NB4 (cell line): ENCODE data around the gene UGT2B7.
A peak's percentile ranks its signal among the peaks of the same experiment; 100 is the strongest.
"Not testable (repeated sequence)": the region's sequence is repeated elsewhere in the genome, so short reads cannot be mapped to it uniquely, and the experiment has no call there.

ENCODE experiments used
- DNase-seq: peaks from one replicate; pipeline ENCODE4 v3.0.0; 2010; ENCODE audit warnings: low read depth
- H3K4me3 ChIP-seq: one replicate; pipeline ENCODE4 v1.5.1; 2011; ENCODE audit warnings: mild to moderate bottlenecking, low read depth, low read length, moderate library complexity
- MYC ChIP-seq: IDR thresholded peaks from 2 replicates; pipeline ENCODE4 v1.6.1; 2011; ENCODE audit warnings: low read depth, low read length
- POLR2A ChIP-seq: IDR thresholded peaks from 2 replicates; pipeline ENCODE4 v1.6.1; 2011; ENCODE audit warnings: mild to moderate bottlenecking; ENCODE audit not compliant: insufficient read length; ENCODE audit errors: extremely low read depth
- TF ChIP-seq, protein P1 (sequence below): IDR thresholded peaks from one replicate; pipeline ENCODE4 v1.5.1; 2012; ENCODE audit warnings: low read depth, low read length
- TF ChIP-seq, protein P2 (sequence below): IDR thresholded peaks from 2 replicates; pipeline ENCODE4 v1.6.1; 2011; ENCODE audit warnings: low read depth, low read length

UGT2B7 gene

DNA sequence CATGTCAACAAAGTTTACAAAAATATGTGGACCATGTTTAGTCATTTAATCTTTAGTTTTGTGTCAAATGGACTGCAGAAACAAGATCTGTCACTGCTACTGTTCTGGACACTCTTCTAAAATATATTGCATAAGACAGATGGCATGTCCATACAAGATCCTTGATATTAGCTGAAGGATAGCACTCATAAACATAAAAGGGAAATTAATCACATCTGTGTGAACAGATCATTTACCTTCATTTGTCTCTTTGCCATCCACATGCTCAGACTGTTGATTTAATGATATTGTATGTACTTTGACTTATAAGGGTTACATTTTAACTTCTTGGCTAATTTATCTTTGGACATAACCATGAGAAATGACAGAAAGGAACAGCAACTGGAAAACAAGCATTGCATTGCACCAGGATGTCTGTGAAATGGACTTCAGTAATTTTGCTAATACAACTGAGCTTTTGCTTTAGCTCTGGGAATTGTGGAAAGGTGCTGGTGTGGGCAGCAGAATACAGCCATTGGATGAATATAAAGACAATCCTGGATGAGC, at the start of gene UGT2B7:
Gene UGT2B7 (plus strand): TSS at position 364 of the 546 bp plus-strand sequence. CDS start 47 bp downstream, at position 411.
- no peak for DNase-seq
- no peak within 1 kb of the TSS for H3K4me3 ChIP-seq
- TF ChIP-seq, protein P1, sequence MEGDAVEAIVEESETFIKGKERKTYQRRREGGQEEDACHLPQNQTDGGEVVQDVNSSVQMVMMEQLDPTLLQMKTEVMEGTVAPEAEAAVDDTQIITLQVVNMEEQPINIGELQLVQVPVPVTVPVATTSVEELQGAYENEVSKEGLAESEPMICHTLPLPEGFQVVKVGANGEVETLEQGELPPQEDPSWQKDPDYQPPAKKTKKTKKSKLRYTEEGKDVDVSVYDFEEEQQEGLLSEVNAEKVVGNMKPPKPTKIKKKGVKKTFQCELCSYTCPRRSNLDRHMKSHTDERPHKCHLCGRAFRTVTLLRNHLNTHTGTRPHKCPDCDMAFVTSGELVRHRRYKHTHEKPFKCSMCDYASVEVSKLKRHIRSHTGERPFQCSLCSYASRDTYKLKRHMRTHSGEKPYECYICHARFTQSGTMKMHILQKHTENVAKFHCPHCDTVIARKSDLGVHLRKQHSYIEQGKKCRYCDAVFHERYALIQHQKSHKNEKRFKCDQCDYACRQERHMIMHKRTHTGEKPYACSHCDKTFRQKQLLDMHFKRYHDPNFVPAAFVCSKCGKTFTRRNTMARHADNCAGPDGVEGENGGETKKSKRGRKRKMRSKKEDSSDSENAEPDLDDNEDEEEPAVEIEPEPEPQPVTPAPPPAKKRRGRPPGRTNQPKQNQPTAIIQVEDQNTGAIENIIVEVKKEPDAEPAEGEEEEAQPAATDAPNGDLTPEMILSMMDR, result no peak
- TF ChIP-seq MYC (no peak), POLR2A (no peak)
- TF ChIP-seq, protein P2, sequence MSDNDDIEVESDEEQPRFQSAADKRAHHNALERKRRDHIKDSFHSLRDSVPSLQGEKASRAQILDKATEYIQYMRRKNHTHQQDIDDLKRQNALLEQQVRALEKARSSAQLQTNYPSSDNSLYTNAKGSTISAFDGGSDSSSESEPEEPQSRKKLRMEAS, result no peak

DNA sequence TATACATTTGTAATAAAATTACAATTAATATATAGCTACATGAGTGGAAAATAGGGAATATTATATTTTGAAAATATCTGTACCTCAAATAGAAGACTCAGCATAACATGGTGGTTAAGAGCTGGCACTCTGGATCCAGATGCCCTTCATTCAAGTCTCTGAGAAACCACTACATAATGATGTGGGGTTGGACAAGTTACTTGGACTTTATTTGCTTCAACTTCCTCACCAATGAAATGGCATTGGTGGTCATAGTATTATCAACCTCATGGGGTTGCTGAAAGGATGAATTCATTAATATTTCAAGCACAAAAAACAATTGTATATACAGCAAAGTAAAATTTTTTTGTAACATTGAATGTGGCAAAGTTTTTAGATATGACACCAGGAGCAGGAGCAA, 46.4 kb upstream of the UGT2B7 start:
- DNase-seq, result no peak
- H3K4me3 ChIP-seq, result no peak overlapping the region
- TF ChIP-seq, protein P2, result no peak
- TF ChIP-seq POLR2A (no peak), MYC (no peak)

DNA sequence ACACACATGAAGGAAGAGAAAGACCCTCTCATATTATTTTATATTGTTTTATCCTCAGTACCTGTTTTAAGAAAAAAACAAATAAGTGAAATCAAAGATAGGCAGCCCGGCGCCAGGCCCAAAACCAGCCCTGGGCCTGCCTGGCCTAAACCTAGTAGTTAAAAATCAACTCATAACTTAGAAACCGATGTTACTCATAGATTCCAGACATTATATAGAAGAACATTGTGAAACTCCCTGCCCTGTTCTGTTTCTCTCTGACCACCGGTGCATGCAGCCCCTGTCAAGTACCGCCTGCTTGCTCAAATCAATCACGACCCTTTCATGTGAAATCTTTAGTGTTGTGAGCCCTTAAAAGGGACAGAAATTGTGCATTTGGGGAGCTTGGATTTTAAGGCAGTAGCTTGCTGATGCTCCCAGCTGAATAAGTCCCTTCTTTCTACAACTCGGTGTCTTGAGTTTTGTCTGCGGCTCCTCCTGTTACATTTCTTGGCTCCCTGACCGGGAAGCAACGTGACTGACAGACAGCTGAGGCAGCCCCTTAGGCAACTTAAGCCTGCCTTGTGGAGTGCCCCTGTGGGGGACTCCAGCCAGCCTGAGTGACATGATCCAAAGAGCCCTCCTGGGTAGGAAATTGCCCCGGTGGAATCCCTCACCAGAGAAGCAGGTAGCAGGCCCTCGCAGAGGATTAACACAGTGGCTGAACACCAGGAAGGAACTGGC, 45.3 kb upstream of the UGT2B7 start:
- not testable (repeated sequence) for H3K4me3 ChIP-seq, DNase-seq

DNA sequence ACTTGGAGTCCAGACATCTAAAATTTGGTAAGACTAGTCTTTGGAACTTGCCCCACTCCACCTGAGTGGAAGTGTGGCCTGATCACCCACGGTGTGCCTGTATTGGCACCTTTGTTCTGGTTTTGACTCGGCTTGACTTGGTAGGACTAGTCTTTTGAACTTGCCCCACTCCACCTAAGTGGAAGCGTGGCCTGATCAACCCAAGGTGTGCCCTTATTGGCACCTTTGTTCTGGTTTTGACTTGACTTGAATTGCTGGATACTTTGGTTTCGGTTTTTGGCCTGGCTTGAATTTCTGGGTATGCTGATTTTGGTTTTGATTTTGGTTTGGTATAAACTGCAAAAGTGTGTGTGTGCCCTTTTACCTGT, 44.7 kb upstream of the UGT2B7 start:
- no peak overlapping the region for H3K4me3 ChIP-seq
- DNase-seq, result no peak
- TF ChIP-seq, protein P2, result no peak
- TF ChIP-seq POLR2A, result no peak
- no peak for TF ChIP-seq MYC
- TF ChIP-seq, protein P1, result no peak

DNA sequence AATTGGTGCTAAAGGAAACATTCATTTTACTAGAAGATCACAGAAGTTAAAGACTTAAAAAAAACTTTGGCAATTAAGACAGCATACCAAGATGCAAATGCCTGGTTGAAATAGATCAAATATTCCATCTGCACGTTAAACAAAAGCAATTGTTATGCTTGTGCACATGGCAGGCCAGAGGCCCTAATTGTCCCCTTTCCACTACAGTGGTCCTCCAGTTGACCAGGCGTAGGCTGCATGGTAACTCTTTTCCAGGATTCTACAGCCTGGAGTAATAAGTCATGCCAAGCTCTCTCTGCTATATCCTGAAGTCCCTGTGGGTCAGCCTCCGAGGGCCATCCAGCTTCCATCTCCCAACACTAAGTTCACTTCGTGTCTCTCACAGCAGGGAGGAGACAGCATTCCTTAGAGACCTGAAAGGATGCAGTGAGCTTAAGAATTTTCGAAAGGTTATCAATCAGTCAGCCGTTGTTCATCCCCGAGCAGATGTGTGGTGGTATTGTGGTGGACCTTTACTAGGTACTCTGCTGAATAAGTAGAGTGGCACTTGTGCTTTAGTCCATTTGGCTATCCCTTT, 42.9 kb upstream of the UGT2B7 start:
- H3K4me3 ChIP-seq, DNase-seq: not testable (repeated sequence)

DNA sequence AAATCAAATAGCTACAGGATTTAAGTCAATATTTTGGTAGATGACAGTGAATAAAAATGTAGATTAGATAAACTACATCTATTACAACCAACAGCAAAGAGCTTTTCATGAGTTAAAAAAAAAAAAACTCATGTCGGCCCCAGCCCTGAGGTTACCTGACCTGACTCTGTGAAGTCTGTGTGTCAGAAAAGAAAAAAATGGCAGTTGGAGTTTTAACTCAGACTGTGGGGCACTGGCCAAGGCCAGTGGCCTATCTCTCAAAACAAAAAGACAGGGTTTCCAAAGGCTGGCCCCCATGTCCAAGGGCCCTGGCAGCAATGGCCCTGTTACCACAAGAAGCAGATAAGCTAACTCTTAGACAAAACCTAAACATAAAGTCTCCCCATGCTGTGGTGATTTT, 42.2 kb upstream of the UGT2B7 start:
- not testable (repeated sequence) for H3K4me3 ChIP-seq, DNase-seq

DNA sequence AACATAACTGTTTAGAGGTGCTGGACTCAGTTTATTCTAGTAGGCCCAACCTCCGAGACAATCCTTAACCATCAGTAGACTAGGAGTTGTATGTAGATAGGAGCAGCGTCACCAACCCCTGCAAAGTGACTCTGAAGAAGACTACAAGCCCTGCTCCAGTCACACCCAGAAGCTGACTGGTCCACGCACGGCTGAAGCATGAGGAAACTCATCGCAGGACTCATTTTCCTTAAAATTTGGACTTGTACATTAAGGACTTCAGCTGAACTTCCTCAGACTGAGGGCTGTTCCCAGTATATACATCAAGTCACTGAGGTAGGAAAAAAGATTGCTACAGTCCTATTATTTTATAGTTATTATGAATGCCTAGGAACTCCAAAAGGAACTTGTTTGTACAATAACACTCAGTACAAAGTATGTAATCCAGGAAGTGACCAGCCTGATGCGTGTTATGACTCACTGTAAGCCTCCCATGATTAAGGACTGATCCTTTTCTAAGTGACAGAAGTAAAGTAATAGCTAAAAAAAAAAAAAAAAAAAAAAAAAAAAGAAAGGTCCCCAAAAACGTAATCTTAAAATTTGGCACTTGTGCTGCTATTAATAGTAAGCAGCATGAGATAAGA, 41.6 kb upstream of the UGT2B7 start:
- TF ChIP-seq MYC (no peak), POLR2A (no peak)
- TF ChIP-seq, protein P2, result no peak
- TF ChIP-seq, protein P1, result no peak
- DNase-seq, result peak; percentile 44
- no peak overlapping the region for H3K4me3 ChIP-seq

DNA sequence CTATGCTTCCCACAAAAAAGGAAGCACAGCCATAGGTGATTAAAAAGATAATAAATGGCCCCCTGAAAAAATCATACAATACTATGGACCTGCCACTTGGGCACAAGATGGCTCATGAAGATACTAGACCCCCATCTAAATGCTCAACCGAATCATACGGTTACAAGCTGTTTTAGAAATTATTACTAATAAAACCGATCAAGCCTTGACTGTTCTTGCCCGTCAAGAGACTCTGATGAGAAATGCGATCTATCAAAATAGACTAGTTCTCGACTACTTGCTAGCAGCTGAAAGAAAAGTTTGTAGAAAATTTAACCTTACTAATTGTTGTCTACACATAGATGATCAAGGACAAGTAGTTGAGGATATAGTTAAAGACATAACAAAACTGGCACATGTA, 40.1 kb upstream of the UGT2B7 start:
- H3K4me3 ChIP-seq, result no peak overlapping the region
- no peak for DNase-seq
- TF ChIP-seq, protein P1, result no peak
- TF ChIP-seq MYC (no peak), POLR2A (no peak)
- TF ChIP-seq, protein P2, result no peak
